Measurements from ENCODE around the gene FCER1G.
"Not testable (repeated sequence)": the region's sequence is repeated elsewhere in the genome, so short reads cannot be mapped to it uniquely, and the experiment has no call there.

Gene FCER1G

GRCh38 chr1:161201836-161202712 lies 13.0 kb upstream of the FCER1G start, which contains the start of gene NDUFS2:
Gene NDUFS2 (plus strand): TSS chr1:161202367. CDS start chr1:161202386, 19 bp downstream.
- FAIRE-seq, result peak; percentile 97
- peak; percentile 93 for DNase-seq (ENCODE audit: insufficient read length, low spot score)

- no peak for FAIRE-seq
- no peak for DNase-seq (ENCODE audit: insufficient read length, low spot score)
These were observed 8.5 kb upstream of the FCER1G start for GRCh38 chr1:161206411-161207140.

- no peak for DNase-seq (ENCODE audit: insufficient read length, low spot score)
- FAIRE-seq, result no peak
These were observed 7.9 kb upstream of the FCER1G start for GRCh38 chr1:161207173-161207572.

- FAIRE-seq, result peak; percentile 83
These were observed 5.2 kb upstream of the FCER1G start for GRCh38 chr1:161209790-161210409.

GRCh38 chr1:161214369-161214768 lies 726 bp upstream of the FCER1G start:
- FAIRE-seq, result no peak
- DNase-seq (ENCODE audit: insufficient read length, low spot score), result no peak

More at GRCh38 chr1:161209790-161210409, 5.2 kb upstream of the FCER1G start:
- peak; percentile 69 for DNase-seq (ENCODE audit: insufficient read length, low spot score)

GRCh38 chr1:161216945-161217712 lies 2.0 kb downstream of the FCER1G start:
- FAIRE-seq (peak; percentile 85), DNase-seq (ENCODE audit: insufficient read length, low spot score) (peak; percentile 53)

- DNase-seq (ENCODE audit: insufficient read length, low spot score) (no peak), FAIRE-seq (no peak)
These were observed 2.7 kb downstream of the FCER1G start for GRCh38 chr1:161217831-161218230.

- no peak for DNase-seq (ENCODE audit: insufficient read length, low spot score)
- no peak for FAIRE-seq
These were observed 3.4 kb downstream of the FCER1G start for GRCh38 chr1:161218301-161219077.

GRCh38 chr1:161219078-161219892 lies 4.2 kb downstream of the FCER1G start:
- FAIRE-seq, result no peak
- DNase-seq (ENCODE audit: insufficient read length, low spot score), result no peak

GRCh38 chr1:161220002-161220401 lies 4.9 kb downstream of the FCER1G start:
- DNase-seq (ENCODE audit: insufficient read length, low spot score), result no peak
- FAIRE-seq, result no peak

- DNase-seq (ENCODE audit: insufficient read length, low spot score) (no peak), FAIRE-seq (no peak)
These were observed 7.3 kb downstream of the FCER1G start for GRCh38 chr1:161222175-161223019.

- DNase-seq (ENCODE audit: insufficient read length, low spot score) (no peak), FAIRE-seq (no peak)
These were observed 9.0 kb downstream of the FCER1G start for GRCh38 chr1:161223805-161224694.

- not testable (repeated sequence) for DNase-seq (ENCODE audit: insufficient read length, low spot score)
These were observed 9.6 kb downstream of the FCER1G start for GRCh38 chr1:161224695-161225087.

GRCh38 chr1:161225178-161225533 lies 10.1 kb downstream of the FCER1G start:
- FAIRE-seq (no peak), DNase-seq (ENCODE audit: insufficient read length, low spot score) (no peak)

More at GRCh38 chr1:161224695-161225087, 9.6 kb downstream of the FCER1G start:
- FAIRE-seq, result not testable (repeated sequence)

- FAIRE-seq, result peak; percentile 91
These were observed 10.6 kb downstream of the FCER1G start, which contains the start of gene TOMM40L for GRCh38 chr1:161225534-161226319. Gene TOMM40L (plus strand): TSS chr1:161226060. CDS start chr1:161226490, 430 bp downstream.

GRCh38 chr1:161226320-161226711 lies 11.2 kb downstream of the FCER1G start:
- DNase-seq (ENCODE audit: insufficient read length, low spot score), result no peak

More at GRCh38 chr1:161225534-161226319, 10.6 kb downstream of the FCER1G start, which contains the start of gene TOMM40L:
- DNase-seq (ENCODE audit: insufficient read length, low spot score), result peak; percentile 84

More at GRCh38 chr1:161226320-161226711, 11.2 kb downstream of the FCER1G start:
- no peak for FAIRE-seq

Measured in GM19239 (cell line).